Liver (tissue), 9 donors: ENCODE results near the gene TARDBP. TPM values are rescaled to one million over a fixed set of nuclear protein-coding genes. Genes with fewer than 3 reads are reported as not detected.

Source experiments
- DNase-seq: peaks from one replicate; pipeline ENCODE4 v3.0.0-alpha.2; 2017; ENCODE audit warnings: low spot score
- H3K27ac ChIP-seq, 2 donors: one replicate each; pipeline ENCODE4 v1.7.0; 2013; ENCODE audit warnings: inconsistent platforms in 2 of 2, low read length in 2 of 2, control low read depth in 1 of 2, low read depth in 1 of 2, mild to moderate bottlenecking in 1 of 2
- H3K27me3 ChIP-seq, 4 donors: one replicate each; pipeline versions ENCODE4 v1.6.1 to v1.7.0; 2013; ENCODE audit warnings: low read length in 3 of 4, inconsistent platforms in 1 of 4, mild to moderate bottlenecking in 1 of 4, moderate library complexity in 1 of 4; ENCODE audit not compliant: control insufficient read depth in 4 of 4, insufficient read depth in 4 of 4
- H3K36me3 ChIP-seq, 4 donors: one replicate each; pipeline versions ENCODE4 v1.6.1 to v1.7.0; 2013; ENCODE audit warnings: low read length in 3 of 4, mild to moderate bottlenecking in 3 of 4, low read depth in 1 of 4, moderate library complexity in 1 of 4; ENCODE audit not compliant: control insufficient read depth in 4 of 4, insufficient read depth in 3 of 4
- H3K4me1 ChIP-seq, 4 donors: one replicate each; pipeline versions ENCODE4 v1.6.1 to v1.7.0; 2013; ENCODE audit warnings: low read length in 3 of 4, mild to moderate bottlenecking in 3 of 4, moderate library complexity in 1 of 4; ENCODE audit not compliant: control insufficient read depth in 4 of 4, insufficient read depth in 4 of 4
- H3K4me3 ChIP-seq, 3 donors: one replicate each; pipeline versions ENCODE4 v1.6.1 to v1.7.0; 2013; ENCODE audit warnings: low read length in 3 of 3, control low read depth in 1 of 3, low read depth in 1 of 3, mild to moderate bottlenecking in 1 of 3
- H3K9ac ChIP-seq, 2 donors: one replicate each; pipeline ENCODE4 v1.7.0; 2013; ENCODE audit warnings: low read length in 2 of 2, mild to moderate bottlenecking in 2 of 2, moderate library complexity in 2 of 2, control low read depth in 1 of 2, low read depth in 1 of 2
- H3K9me3 ChIP-seq, 4 donors: one replicate each; pipeline versions ENCODE4 v1.6.1 to v1.7.0; 2013; ENCODE audit warnings: low read length in 3 of 4; ENCODE audit not compliant: control insufficient read depth in 4 of 4
- ATF3 ChIP-seq: IDR thresholded peaks from 2 replicates; pipeline ENCODE4 v1.6.1; 2016; ENCODE audit warnings: antibody characterized with exemption
- CTCF ChIP-seq: fragments of 150-350 bp; IDR thresholded peaks from 2 replicates; pipeline ENCODE4 v1.5.1; 2017; ENCODE audit warnings: improper control_type of control experiment, low read depth, low read length; ENCODE audit not compliant: missing input control
- EGR1 ChIP-seq, 2 donors: IDR thresholded peaks; 2 replicates each; pipeline ENCODE4 v1.6.1; 2016 to 2018; ENCODE audit warnings: antibody characterized with exemption in 2 of 2, low read depth in 2 of 2
- FOXA1 ChIP-seq: IDR thresholded peaks from 2 replicates; pipeline ENCODE4 v1.6.1; 2016; ENCODE audit warnings: antibody characterized with exemption
- FOXA2 ChIP-seq: IDR thresholded peaks from 2 replicates; pipeline ENCODE4 v1.6.1; 2016; ENCODE audit warnings: antibody characterized with exemption
- GABPA ChIP-seq, 2 donors: IDR thresholded peaks in 1 of 2; conservative IDR thresholded peaks in 1 of 2; 2 replicates each; pipeline ENCODE4 v1.6.1; 2016; ENCODE audit warnings: antibody characterized with exemption in 2 of 2, mild to moderate bottlenecking in 1 of 2, moderate library complexity in 1 of 2
- HNF4A ChIP-seq, 2 donors: conservative IDR thresholded peaks; 2 replicates each; pipeline ENCODE4 v1.6.1; 2016; ENCODE audit warnings: antibody characterized with exemption in 2 of 2, mild to moderate bottlenecking in 2 of 2
- JUND ChIP-seq, 2 donors: IDR thresholded peaks; 2 replicates each; pipeline ENCODE4 v1.6.1; 2016; ENCODE audit warnings: antibody characterized with exemption in 2 of 2
- MAX ChIP-seq: IDR thresholded peaks from 2 replicates; pipeline ENCODE4 v1.6.1; 2016; ENCODE audit warnings: antibody characterized with exemption
- NR2F2 ChIP-seq: IDR thresholded peaks from 2 replicates; pipeline ENCODE4 v1.6.1; 2016; ENCODE audit warnings: antibody characterized with exemption
- REST ChIP-seq: IDR thresholded peaks from 2 replicates; pipeline ENCODE4 v1.6.1; 2016; ENCODE audit warnings: antibody characterized with exemption, mild to moderate bottlenecking
- RXRA ChIP-seq, 2 donors: IDR thresholded peaks; 2 replicates each; pipeline ENCODE4 v1.6.1; 2017 to 2018; ENCODE audit warnings: antibody characterized with exemption in 2 of 2, mild to moderate bottlenecking in 1 of 2
- YY1 ChIP-seq: IDR thresholded peaks from 2 replicates; pipeline ENCODE4 v1.6.1; 2016; ENCODE audit warnings: antibody characterized with exemption, mild to moderate bottlenecking
- ZBTB33 ChIP-seq: IDR thresholded peaks from 2 replicates; pipeline ENCODE4 v1.6.1; 2016; ENCODE audit warnings: antibody characterized with exemption
- WGBS: extraction: QIAGEN DNeasy Blood & Tissue Kit; methylation state at CpG from one replicate; pipeline ENCODE4 v1.1.7; 2013; 5-methylcytosine and 5-hydroxymethylcytosine counted together
- polyA plus RNA-seq, 2 donors: library from polyadenylated mRNA; stranded (reverse) in 1 of 2; unstranded in 1 of 2; fragments of 200-250 nt in 1 of 2; fragments of >200 nt in 1 of 2; fragmentation: Nextera tagmentation in 1 of 2; extraction: Ambion mirVana in 1 of 2; gene quantifications; one replicate each; pipeline versions ENCODE4 v1.2.1 to v1.2.3, GENCODE V29; 2013 to 2015
- total RNA-seq, 2 donors: library from RNA; depleted of rRNA; stranded (reverse); fragments of >200 nt; gene quantifications; one replicate each; pipeline ENCODE4 v1.2.3, GENCODE V29; 2014
- donor health status: healthy.
- donor health status: healthy.
- donor health status: healthy.
- donor health status: healthy.
- donor health status: healthy.

The TARDBP gene
- total and polyA plus RNA-seq, 4 donors: 44.4 to 87.6 (median 79.2) TPM

- peak in 1 of 2 donors; percentile 44 for TF ChIP-seq HNF4A (conservative IDR thresholded peaks at IDR 0.05)
- TF ChIP-seq FOXA1: no peak
- no peak for TF ChIP-seq ZBTB33
- peak; percentile 98 for TF ChIP-seq REST
- TF ChIP-seq NR2F2: no peak
- no peak for TF ChIP-seq EGR1 (IDR thresholded peaks at IDR 0.05; ENCODE audit: low read depth in 2 of 2)
- H3K9me3 ChIP-seq: no peaks in the 10 kb centered on the region
- H3K27me3 ChIP-seq: no peaks in the 10 kb centered on the region
- no peak for DNase-seq
- peaks cover 0 to 15% (median 6%) of the 10 kb centered on the region in 4 donors for H3K36me3 ChIP-seq
- H3K9ac ChIP-seq: no peak overlapping the region
- peaks cover 0 to 12% (median 6%) of the 10 kb centered on the region in 4 donors for H3K4me1 ChIP-seq
- H3K4me3 ChIP-seq: no peak overlapping the region
- no peak overlapping the region for H3K27ac ChIP-seq
- 73% methylated on average over 10 of the region's 10 CpGs for WGBS
Observed at GRCh38 chr1:11053758-11054137, 41.3 kb downstream of the TARDBP start.

GRCh38 chr1:11054181-11054580 lies 41.7 kb downstream of the TARDBP start:
- Histone ChIP-seq H3K27ac (no peak overlapping the region), H3K9ac (no peak overlapping the region), H3K4me3 (no peak overlapping the region), H3K27me3 (no peaks in the 10 kb centered on the region), H3K4me1 (peaks cover 0 to 14% (median 9%) of the 10 kb centered on the region in 4 donors), H3K36me3 (peaks cover 0 to 15% (median 6%) of the 10 kb centered on the region in 4 donors), H3K9me3 (no peaks in the 10 kb centered on the region)
- TF ChIP-seq HNF4A (conservative IDR thresholded peaks at IDR 0.05) (no peak), ZBTB33 (no peak), ATF3 (no peak), RXRA (IDR thresholded peaks at IDR 0.05) (no peak), NR2F2 (no peak), EGR1 (IDR thresholded peaks at IDR 0.05; ENCODE audit: low read depth in 2 of 2) (no peak), CTCF (no peak), FOXA2 (no peak), GABPA (IDR thresholded peaks at IDR 0.05 in 1 of 2, conservative IDR thresholded peaks at IDR 0.05 in 1 of 2) (no peak), REST (no peak), YY1 (no peak), MAX (no peak), JUND (IDR thresholded peaks at IDR 0.05) (no peak)
- WGBS: 91% methylated on average over 7 of the region's 7 CpGs
- no peak for DNase-seq
